ENCODE results near the gene LRP1-AS. TPM values are rescaled to one million over a fixed set of nuclear protein-coding genes. Genes with fewer than 3 reads are reported as not detected.
A peak's percentile ranks its signal among the peaks of the same experiment; 100 is the strongest.

Gene LRP1-AS
- total and polyA plus RNA-seq, 10 of the 15 experiments (the other 5 are each of a cell fraction or from before 2014, with no cell fraction given), result not detected

DNA sequence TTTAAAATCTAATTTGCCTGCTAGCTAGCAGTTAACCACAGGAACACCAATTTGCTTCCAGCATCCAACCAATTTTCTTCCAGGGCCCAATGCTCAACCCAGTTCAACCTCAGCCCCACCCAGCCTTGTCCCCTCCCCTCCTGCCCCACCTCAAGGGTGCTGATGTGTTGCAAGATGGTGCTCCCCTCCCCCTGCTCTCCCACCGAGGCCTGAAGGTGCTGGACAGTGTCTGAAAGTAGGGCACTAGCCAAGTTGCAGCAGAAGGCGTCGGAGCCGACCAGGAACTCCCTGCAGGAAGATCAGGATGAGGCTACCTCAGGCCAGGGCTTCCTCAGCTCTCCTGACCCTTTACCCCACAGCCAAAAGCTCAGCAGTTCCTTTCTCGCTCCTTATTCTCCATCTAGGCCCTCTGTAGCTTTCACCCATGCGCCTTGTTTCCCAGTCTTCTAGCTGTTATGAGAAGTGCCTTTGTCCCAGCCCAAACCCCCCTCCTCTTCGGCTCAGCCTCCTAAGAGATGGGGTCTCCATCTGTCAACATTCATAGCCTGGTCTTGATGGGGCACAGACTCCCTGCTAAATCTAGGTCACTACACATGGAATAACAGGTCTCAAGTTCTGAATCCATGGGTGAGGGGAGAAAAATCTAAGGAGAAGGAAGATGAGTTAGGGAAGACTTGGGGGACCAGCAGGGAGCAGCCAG is 39.8 kb downstream of the LRP1-AS start:
- ChIA-PET POLR2A (interaction anchor here (0.6 to 4.9 kb wide), 5 partner anchors 9 to 1284 kb away, joined by 3 to 40 read pairs (median 4); no protein-coding TSS in a partner anchor), SMC1A (ENCODE audit: uncharacterized antibody, unreplicated experiment) (interaction anchor here (0.7 to 8.6 kb wide), 5 partner anchors 11 to 42 kb away, joined by 3 to 246 read pairs (median 4); no protein-coding TSS in a partner anchor), CTCF (interaction anchor here (0.6 to 11.7 kb wide), 5 partner anchors 11 to 524 kb away, joined by 3 to 458 read pairs (median 5); partner anchors contain the start of genes NAB2 and NEMP1), RAD21 (ENCODE audit: unreplicated experiment) (interaction anchor here (1.0 to 5.3 kb wide), 6 partner anchors 14 to 106 kb away, joined by 4 to 285 read pairs (median 4); no protein-coding TSS in a partner anchor)
- FAIRE-seq (no peak), ATAC-seq (no peak), DNase-seq (ENCODE audit: low read depth, low spot score) (no peak)
- H3K4me2 ChIP-seq (ENCODE audit: control insufficient read depth, insufficient read depth), result no peak overlapping the region; the same call in 1 of the 2 replicates
- H4K20me1 ChIP-seq (ENCODE audit: control insufficient read depth, insufficient read depth), result no peaks in the 10 kb centered on the region
- BruUV-seq (replicated peaks), result no TSS peak
- H3K4me3 ChIP-seq, result peak overlapping the region; percentile 24; the same call in 1 of the 2 replicates
- 84% methylated on average over 7 of the region's 7 CpGs for WGBS (ENCODE audit: insufficient coverage, insufficient replicate concordance, low lambda C conversion rate, missing lambda C conversion rate)
- H3K36me3 ChIP-seq (ENCODE audit: control insufficient read depth in 2 of 2, insufficient read depth in 2 of 2, low read length in 1 of 2), result peaks cover 23 to 29% of the 10 kb centered on the region in 2 experiments
- peaks cover 5% of the 10 kb centered on the region for H3K4me1 ChIP-seq (ENCODE audit: control insufficient read depth, insufficient read depth, low read length)
- intact Hi-C loops (cut with micrococcal nuclease; ENCODE audit: unreplicated experiment) (no loop called here), in situ Hi-C loops (cut with MboI) (no loop called here)
- no peak overlapping the region for H2AFZ ChIP-seq (ENCODE audit: control insufficient read depth, low read depth, low read length)
- TF ChIP-seq NFXL1 (IDR thresholded peaks at IDR 0.05; ENCODE audit: borderline replicate concordance) (no peak), CBFB (IDR thresholded peaks at IDR 0.05; ENCODE audit: low read depth) (no peak), ATF7 (IDR thresholded peaks at IDR 0.05; ENCODE audit: low read depth) (no peak), ZNF622 (IDR thresholded peaks at IDR 0.05) (no peak), RAD21 (IDR thresholded peaks at IDR 0.05; ENCODE audit: insufficient read depth, low read depth, low read length) (no peak), USF1 (IDR thresholded peaks at IDR 0.05; ENCODE audit: borderline replicate concordance, extremely low read length, insufficient read depth, low read depth, low read length) (no peak), PAX8 (IDR thresholded peaks at IDR 0.05) (no peak), BHLHE40 (IDR thresholded peaks at IDR 0.05; ENCODE audit: borderline replicate concordance in 1 of 2, low read depth in 2 of 2, low read length in 1 of 2) (no peak), SUPT20H (IDR thresholded peaks at IDR 0.05; ENCODE audit: borderline replicate concordance, control insufficient read depth, low read depth, low read length) (no peak), RB1 (IDR thresholded peaks at IDR 0.05; ENCODE audit: borderline replicate concordance) (no peak), ESRRA (IDR thresholded peaks at IDR 0.05; ENCODE audit: low read length) (no peak), NFYB (IDR thresholded peaks at IDR 0.05; ENCODE audit: insufficient read depth, low read depth, low read length) (no peak), GABPA (IDR thresholded peaks at IDR 0.05; ENCODE audit: low read depth) (no peak), YBX1 (IDR thresholded peaks at IDR 0.05) (no peak), HDAC2 (IDR thresholded peaks at IDR 0.05) (no peak)
- TF ChIP-seq, protein P1, sequence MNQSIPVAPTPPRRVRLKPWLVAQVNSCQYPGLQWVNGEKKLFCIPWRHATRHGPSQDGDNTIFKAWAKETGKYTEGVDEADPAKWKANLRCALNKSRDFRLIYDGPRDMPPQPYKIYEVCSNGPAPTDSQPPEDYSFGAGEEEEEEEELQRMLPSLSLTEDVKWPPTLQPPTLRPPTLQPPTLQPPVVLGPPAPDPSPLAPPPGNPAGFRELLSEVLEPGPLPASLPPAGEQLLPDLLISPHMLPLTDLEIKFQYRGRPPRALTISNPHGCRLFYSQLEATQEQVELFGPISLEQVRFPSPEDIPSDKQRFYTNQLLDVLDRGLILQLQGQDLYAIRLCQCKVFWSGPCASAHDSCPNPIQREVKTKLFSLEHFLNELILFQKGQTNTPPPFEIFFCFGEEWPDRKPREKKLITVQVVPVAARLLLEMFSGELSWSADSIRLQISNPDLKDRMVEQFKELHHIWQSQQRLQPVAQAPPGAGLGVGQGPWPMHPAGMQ (IDR thresholded peaks at IDR 0.05; ENCODE audit: borderline replicate concordance), result no peak
- TF ChIP-seq, protein P2, sequence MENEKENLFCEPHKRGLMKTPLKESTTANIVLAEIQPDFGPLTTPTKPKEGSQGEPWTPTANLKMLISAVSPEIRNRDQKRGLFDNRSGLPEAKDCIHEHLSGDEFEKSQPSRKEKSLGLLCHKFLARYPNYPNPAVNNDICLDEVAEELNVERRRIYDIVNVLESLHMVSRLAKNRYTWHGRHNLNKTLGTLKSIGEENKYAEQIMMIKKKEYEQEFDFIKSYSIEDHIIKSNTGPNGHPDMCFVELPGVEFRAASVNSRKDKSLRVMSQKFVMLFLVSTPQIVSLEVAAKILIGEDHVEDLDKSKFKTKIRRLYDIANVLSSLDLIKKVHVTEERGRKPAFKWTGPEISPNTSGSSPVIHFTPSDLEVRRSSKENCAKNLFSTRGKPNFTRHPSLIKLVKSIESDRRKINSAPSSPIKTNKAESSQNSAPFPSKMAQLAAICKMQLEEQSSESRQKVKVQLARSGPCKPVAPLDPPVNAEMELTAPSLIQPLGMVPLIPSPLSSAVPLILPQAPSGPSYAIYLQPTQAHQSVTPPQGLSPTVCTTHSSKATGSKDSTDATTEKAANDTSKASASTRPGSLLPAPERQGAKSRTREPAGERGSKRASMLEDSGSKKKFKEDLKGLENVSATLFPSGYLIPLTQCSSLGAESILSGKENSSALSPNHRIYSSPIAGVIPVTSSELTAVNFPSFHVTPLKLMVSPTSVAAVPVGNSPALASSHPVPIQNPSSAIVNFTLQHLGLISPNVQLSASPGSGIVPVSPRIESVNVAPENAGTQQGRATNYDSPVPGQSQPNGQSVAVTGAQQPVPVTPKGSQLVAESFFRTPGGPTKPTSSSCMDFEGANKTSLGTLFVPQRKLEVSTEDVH (IDR thresholded peaks at IDR 0.05; ENCODE audit: low read depth, partially characterized antibody), result no peak
- no peak overlapping the region for H3K27ac ChIP-seq (ENCODE audit: control insufficient read depth, insufficient read depth)
- H3K9me3 ChIP-seq (replicated peaks; ENCODE audit: control insufficient read depth, insufficient read depth, low read length), result no peaks in the 10 kb centered on the region
- H3K27me3 ChIP-seq (replicated peaks in 1 of 2; ENCODE audit: control insufficient read depth in 2 of 2, insufficient read depth in 2 of 2, low read length in 1 of 2), result no peaks in the 10 kb centered on the region
- no peak overlapping the region for H3K9ac ChIP-seq (ENCODE audit: control insufficient read depth, insufficient read depth, low read length)
- peaks cover 41% of the 10 kb centered on the region for H3K79me2 ChIP-seq (ENCODE audit: control insufficient read depth, insufficient read depth, low read length)

Measured in GM12878 (cell line).